GM06990 (cell line): ENCODE data around the gene SMIM32.
A peak's percentile ranks its signal among the peaks of the same experiment; 100 is the strongest.

Experiments
- DNase-seq: peaks from one replicate; pipeline ENCODE4 v3.0.0-alpha.2; 2011; ENCODE audit not compliant: insufficient read length; ENCODE audit errors: extremely low read depth
- H3K27me3 ChIP-seq: replicated peaks from 2 replicates; pipeline ENCODE4 v1.6.0; 2011; ENCODE audit warnings: low read length; ENCODE audit not compliant: control insufficient read depth, insufficient read depth
- H3K36me3 ChIP-seq: 2 replicates; pipeline ENCODE4 v1.5.1; 2011; ENCODE audit warnings: low read length; ENCODE audit not compliant: control insufficient read depth, insufficient read depth
- H3K4me3 ChIP-seq: replicated peaks from 2 replicates; pipeline ENCODE4 v1.5.1; 2011; ENCODE audit warnings: low read depth, mild to moderate bottlenecking, control low read depth, low read length
- TF ChIP-seq, protein P1 (sequence below): IDR thresholded peaks from 2 replicates; pipeline ENCODE4 v1.5.1; 2011; ENCODE audit warnings: low read length, control low read depth, mild to moderate bottlenecking, inconsistent platforms; ENCODE audit not compliant: insufficient read depth, poor library complexity, severe bottlenecking

SMIM32 gene

DNA sequence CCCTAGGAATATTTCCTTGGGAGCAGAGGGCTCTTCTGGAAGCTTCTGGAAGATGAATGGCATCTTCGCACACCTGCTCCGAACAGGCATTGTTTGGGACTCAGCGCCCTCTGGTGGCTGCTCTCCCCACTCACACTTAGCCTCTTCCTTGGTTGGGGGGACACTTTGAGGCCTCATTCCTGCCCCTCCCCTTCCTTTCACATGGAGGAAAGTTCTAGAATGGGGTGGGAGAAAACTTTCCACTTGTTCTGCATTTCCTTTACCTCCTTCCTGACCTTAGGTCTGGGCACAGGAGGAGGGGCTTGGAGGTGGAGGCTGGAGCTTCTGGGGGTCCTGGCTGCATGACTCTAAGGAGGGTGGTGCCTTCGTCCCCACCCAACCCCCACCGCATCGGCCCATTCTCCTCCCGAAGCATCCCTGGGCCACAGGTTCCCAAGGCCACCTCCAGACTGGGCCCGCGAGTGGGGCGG is 19.3 kb upstream of the SMIM32 start:
- no peak for DNase-seq
- Histone ChIP-seq H3K4me3 (no peak overlapping the region), H3K27me3 (peaks cover 1% of the 10 kb centered on the region; the same call in 1 of the 2 replicates), H3K36me3 (no peaks in the 10 kb centered on the region)
- TF ChIP-seq, protein P1, sequence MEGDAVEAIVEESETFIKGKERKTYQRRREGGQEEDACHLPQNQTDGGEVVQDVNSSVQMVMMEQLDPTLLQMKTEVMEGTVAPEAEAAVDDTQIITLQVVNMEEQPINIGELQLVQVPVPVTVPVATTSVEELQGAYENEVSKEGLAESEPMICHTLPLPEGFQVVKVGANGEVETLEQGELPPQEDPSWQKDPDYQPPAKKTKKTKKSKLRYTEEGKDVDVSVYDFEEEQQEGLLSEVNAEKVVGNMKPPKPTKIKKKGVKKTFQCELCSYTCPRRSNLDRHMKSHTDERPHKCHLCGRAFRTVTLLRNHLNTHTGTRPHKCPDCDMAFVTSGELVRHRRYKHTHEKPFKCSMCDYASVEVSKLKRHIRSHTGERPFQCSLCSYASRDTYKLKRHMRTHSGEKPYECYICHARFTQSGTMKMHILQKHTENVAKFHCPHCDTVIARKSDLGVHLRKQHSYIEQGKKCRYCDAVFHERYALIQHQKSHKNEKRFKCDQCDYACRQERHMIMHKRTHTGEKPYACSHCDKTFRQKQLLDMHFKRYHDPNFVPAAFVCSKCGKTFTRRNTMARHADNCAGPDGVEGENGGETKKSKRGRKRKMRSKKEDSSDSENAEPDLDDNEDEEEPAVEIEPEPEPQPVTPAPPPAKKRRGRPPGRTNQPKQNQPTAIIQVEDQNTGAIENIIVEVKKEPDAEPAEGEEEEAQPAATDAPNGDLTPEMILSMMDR, result peak; percentile 87

DNA sequence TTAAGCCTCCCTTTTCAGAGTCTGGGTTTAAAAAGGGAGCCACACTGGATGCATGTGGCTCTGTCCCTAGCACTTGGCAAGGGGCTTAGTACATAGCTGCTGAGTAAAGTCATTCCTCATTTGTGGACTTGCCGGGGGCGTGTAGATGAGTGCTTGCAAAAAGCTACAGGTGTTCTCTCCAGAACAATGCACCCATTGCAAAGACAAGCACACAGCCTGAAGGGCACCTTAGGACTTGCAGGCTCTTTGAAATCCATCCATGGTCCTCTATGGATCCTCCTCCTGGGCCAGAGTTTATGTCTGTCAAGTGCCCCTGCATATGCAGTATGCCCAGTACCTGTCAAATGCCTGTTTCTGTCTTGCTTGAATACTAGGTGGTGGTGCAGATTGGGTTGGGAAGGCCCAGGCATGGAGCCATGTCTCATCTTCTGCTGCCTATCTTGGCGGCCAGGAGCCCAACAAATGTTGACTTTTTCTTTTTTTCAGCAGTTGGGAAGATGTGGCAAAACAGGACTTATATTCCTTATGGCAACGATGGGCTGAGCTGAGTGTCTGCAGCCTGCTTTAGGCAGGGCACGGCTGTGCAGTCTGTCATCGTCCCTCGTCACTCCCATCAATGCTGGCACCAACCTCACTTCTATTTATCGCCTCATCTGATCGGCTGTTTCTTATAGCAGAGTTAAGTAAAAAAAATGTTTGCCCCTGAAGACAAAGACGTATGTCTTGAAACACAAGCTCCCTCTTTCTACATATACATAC is 18.5 kb upstream of the SMIM32 start:
- TF ChIP-seq, protein P1, result no peak
- H3K36me3 ChIP-seq, result no peaks in the 10 kb centered on the region
- H3K27me3 ChIP-seq, result peaks cover 1% of the 10 kb centered on the region; the same call in 1 of the 2 replicates
- DNase-seq, result no peak
- H3K4me3 ChIP-seq, result no peak overlapping the region

DNA sequence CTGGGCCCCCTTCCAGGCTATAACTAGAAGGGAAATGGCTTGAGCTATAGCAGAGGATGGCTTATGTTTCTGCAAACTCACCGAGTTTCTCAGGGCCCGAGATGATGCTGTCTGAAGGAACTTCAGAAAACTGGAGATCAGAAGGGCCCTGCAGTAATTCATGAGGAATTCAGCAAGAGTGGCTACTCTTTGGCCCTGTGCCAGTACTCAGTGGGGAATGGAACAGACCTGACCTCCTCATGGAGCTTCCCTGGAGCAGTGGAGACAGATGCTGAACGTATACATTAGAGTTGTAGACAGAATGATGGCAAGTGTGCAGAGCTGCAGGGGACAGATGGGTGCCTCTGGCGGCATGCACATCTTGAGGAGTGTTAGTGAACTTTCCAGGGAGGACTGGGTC is 17.3 kb upstream of the SMIM32 start:
- H3K27me3 ChIP-seq, result peaks cover 1% of the 10 kb centered on the region; the same call in 1 of the 2 replicates
- H3K4me3 ChIP-seq, result no peak overlapping the region
- no peaks in the 10 kb centered on the region for H3K36me3 ChIP-seq
- DNase-seq, result no peak
- TF ChIP-seq, protein P1, result no peak

DNA sequence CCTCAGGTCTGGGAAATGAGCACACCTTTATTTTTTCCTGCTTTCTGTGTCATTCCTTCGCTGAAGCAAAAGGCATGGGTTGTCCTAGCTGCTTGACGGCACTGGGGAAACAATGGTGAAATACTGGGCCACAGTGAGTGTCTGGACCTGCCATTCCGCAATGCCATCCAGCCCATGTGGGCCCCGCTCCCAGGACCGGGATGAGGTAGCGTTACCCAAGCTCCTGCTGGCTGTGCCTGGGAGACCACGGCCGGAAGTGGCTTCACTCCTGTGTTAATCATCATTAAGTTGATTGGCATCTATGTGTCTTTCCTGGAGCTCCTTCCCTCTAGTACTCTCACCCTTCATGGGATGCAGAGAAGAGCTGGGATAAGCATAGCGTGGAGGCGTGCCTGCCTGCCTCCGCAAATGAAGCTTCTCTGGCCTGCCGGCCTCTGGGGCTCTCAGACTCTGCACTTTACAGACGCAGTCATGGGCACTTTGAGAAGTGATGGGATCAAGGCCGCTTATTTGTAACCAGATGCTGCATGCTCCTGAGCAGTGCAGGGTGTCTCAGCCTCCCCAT is 16.5 kb upstream of the SMIM32 start:
- DNase-seq, result no peak
- H3K27me3 ChIP-seq, result peaks cover 1% of the 10 kb centered on the region; the same call in 1 of the 2 replicates
- H3K36me3 ChIP-seq, result no peaks in the 10 kb centered on the region
- TF ChIP-seq, protein P1, result no peak
- no peak overlapping the region for H3K4me3 ChIP-seq

DNA sequence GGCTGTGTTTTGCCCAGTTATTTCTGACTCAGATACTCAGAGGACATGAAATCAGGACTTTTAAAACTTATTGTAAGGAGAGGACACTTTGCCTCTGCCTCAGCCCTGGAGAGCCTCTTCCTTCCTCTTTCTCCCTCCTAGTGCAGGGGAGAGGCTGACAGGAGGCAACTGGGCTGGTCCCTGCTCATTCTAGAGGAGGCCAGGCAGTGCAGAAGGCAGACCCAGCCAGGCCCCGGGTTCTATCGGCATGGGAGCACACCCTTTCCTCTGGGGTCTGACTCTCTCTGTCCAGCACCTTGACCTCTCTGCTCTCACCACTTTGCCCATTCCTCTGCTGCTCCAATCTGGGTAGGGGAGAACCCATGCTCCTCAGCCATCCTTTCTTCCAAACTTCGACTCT is 16.0 kb upstream of the SMIM32 start:
- no peaks in the 10 kb centered on the region for H3K36me3 ChIP-seq
- DNase-seq, result no peak
- no peak overlapping the region for H3K4me3 ChIP-seq
- H3K27me3 ChIP-seq, result peaks cover 1% of the 10 kb centered on the region; the same call in 1 of the 2 replicates
- TF ChIP-seq, protein P1, result no peak
